ENCODE results near the gene TMC1.

The TMC1 gene

GRCh38 chr9:72667181-72667580 is 145.8 kb downstream of the TMC1 start:
- no peak for DNase-seq

GRCh38 chr9:72674961-72675360 is 153.6 kb downstream of the TMC1 start:
- DNase-seq, result no peak

DNA sequence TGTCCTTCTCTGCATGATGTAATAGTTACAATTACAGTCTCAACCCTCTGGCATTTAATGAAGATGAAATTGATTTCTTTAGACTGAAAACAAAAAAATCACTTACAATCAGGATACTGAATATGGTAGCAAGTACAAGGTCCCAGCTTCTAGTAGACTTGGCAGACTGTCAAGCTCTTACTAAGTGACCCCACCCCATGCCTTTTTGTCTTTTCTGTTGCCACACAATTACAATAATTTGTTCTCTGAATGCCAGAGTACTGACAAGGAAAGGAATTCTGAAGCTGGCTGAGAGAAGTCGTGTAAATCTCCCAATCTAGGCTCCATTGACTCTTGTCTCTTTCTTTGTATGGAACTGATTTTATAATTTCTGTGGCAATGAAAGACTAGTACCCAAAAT is 154.2 kb downstream of the TMC1 start:
- no peak for DNase-seq

DNA sequence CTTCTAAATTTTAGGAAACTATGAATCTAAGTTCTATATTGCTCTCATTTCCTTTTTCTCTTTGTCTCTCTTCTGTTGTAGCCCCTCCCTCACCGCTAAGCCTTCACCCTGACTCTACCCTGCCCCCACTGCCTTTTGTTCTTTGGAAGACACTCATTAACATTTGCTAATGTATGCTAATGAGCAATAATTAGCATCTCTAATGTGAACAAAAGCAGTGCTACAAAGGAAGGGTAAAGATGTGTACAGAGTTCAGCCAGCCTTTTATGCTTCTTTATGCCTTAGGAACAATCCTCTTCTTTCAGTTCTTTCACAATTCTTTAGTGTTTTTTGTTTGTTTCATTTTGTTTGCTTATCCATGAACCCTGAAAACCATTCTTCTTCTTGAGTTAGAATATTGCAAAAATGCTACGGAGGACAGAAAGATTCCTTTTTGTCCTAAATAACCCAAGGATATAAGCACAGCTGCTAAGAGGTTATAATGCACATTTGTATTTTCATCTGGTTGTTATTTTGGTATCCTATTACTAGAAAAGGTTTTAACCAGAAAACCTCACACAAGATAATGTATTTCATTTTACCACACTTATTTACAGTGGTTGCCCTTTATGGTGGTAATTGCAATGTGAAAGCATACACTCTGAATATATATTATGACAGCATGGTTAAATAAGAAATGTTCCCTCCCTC is 159.3 kb downstream of the TMC1 start:
- DNase-seq, result peak in 9 of 56 donors; percentile 1 to 34 (median 10)

DNA sequence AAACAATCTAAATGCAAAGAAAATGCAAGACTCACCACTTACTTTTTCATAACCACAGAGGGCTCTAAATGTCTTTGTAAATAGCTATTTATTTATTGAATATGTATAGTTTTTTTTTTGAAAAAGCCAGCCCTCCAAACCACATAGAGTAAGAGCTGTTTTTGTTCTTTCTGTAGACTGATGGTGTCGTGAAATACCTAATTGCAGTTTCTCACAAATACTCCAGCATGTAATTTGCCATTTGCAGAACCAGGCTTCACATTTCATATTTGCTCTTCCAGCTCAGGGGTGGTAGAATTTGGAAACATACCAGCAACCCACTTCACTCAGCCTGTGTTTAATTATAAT is 159.8 kb downstream of the TMC1 start:
- DNase-seq, result no peak

DNA sequence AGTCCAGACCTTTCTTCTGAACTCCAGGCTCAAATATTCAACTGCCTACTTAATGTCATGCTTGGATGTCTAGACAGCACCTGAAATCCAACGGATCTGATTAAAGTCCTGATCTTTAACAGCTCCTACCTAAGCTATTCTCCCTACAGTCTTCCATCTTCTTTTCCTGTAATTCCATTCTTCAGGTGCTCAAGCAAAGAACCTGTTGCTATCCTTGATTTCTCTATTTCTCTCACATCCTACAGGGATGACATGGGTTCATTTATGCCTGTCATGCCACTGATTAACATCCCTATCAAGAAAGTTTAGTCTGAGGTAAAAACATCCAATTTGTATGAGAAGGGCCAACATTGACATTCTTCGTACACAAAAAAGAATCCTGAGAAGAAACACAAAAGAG is 163.2 kb downstream of the TMC1 start:
- no peak for DNase-seq

DNA sequence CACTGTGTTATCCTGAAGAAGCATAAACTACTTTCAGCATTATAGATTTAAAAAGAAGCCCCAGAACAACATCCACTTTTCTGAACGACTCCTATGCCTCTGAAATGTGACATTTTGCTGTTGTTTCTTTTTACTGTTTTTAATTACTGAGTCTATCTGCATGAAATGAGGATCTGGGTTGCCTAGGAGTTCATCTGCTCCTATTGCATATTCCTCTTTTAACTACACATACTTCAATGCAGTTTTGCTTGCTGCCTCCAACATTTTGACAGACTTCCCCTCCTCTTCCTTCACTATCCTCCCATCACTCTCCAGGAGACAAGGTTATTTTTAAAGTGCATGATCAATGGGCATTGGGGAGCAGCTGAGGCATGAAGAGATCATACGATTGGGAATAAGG is 164.5 kb downstream of the TMC1 start:
- DNase-seq, result no peak

GRCh38 chr9:72687331-72687730 is 165.9 kb downstream of the TMC1 start:
- no peak for DNase-seq

GRCh38 chr9:72691671-72692070 is 170.3 kb downstream of the TMC1 start:
- DNase-seq, result no peak

DNA sequence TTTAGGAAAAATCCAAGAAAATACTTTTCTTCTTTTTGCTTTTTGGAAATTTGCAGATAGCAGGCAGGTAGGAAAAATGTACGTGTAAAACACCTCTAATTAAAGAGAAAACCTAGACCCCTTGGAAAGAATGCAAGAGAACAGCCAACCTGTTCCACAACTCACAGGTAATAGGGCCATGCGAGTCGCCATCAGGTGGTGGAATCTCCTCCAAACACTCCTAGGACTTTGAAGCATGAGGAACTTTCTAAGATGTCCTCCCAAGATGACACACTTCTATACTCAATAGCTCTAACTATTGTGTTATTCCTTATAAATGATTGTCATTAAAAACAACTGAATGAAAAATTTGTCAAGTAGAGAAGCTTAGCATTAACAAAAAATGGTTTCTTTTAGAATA is 174.0 kb downstream of the TMC1 start:
- no peak for DNase-seq

DNA sequence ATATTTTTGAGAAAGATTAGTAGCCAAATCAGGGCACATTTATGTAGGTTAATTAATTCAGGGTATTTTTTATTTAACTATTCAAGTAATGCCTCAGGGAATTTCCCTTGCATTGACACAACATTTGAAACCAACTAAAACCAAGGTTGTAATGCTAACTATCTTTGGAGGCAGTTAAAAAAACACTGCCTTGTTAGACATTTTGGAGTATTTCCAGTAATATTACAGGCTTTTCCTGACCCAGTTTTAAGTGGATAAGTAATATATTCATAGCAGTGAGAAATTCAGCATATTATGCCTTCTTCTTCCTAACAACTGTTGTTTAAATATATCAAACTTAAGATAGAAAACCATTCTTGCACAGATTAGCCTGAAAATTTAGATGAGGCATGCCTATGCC is 175.1 kb downstream of the TMC1 start:
- no peak for DNase-seq

GRCh38 chr9:72701510-72701909 is 180.1 kb downstream of the TMC1 start:
- DNase-seq, result no peak

DNA sequence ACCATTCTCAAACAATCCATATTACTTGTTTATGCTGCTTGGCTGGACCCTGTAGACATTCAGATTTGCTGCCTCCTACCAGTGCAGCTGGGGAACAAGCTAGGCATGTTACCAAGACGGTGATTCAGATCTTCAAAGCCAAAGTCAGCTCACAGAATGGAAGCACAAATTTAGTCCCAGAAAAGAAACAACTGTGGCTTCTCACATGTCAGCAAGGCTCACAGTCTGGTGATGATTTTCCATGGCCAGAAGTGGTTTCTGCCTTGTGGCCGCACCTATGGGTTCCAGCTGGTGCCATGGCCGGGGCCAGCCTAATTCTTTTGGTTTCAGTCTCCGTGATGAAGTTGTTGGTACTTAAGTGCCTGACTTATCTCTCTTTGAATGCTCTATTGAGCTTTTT is 182.2 kb downstream of the TMC1 start:
- DNase-seq, result no peak

DNA sequence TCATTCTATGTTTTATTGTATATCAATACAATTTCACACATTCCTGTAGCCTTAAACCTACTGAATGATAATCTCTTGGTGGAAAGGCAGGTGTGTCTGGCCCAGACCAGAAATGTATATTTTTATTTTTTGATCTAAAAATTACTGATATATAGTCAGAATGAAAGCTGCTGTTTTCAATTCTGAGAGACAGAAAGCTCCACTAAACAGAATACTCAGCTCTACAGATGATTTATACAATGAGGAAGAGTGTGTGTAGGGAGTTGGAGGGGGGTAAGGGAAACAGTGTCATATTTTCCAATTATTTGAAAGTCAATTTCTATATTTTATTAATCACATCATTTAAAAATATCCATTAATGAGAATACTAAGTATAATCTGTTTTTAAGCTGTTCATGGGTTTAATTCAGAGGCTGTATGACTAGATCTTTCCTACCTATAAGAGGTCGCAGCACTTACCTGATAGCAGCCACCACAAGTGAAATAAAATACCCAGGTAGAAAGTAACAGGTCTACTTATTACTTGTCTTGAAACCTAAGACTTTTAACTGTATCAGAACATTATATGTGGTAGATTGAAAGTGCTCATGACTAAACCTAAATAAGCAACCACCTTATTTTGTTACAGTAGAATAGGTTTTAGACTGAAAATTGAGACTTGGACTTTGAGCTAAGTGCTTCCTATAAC is 183.4 kb downstream of the TMC1 start:
- no peak for DNase-seq

DNA sequence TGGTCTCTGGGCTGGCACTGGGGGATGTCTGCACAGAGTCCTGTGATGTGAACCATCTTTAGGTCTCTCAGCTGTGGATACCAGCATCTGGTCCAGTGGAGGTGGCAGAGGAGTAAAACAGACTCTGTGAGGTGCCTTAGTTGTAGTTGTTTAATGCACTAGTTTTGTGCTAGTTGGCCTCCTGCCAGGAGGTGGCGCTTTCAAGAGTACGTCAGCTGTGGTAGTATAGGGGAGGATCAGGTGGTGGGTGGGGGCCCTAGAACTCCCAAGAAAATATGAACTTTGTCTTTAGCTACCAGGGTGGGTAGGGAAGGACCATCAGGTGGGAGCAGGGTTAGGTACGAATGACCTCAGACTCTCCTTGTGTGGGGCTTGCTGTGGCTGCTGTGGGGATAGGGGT is 197.1 kb downstream of the TMC1 start:
- DNase-seq, result no peak

DNA sequence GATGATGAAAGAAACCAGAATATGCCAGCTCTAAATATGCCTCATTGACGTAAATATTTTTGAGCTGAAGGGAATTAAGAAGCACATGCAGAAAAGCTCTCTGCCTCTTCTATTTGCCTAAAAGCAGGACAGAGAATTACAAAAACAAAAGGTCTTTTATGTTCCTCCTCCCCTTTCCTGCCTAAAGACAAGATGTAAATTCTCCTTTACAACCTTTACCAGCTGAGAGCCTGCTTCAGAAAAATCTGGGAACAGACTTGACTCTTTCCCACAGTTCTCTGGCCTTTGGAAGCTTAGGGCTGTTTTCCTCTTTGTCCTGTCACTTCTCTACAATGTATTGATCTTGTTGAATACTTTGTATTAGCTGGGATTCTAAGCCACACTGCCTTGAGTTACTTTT is 199.7 kb downstream of the TMC1 start:
- DNase-seq, result no peak

GRCh38 chr9:72726947-72727346 is 205.5 kb downstream of the TMC1 start:
- DNase-seq, result no peak

- no peak for DNase-seq
Measured at GRCh38 chr9:72728031-72728770, 206.8 kb downstream of the TMC1 start.

DNA sequence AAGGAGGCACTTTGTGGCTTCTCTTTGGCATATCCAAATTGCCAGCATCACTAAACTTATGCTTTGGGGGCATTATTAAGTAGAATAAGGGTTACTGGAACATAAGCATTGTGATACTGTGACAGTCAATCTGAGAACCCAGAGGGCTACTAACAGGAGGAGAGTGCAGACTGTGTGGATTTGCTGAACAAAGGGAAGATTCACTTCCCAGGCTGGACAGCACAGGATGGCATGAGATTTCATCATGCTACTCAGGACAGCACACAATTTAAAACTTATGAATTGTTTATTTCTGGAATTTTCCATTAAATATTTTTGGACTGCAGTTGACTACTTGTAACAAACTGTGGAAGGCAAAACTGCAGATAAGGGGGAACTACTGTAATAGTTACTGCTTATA is 212.5 kb downstream of the TMC1 start:
- no peak for DNase-seq

DNA sequence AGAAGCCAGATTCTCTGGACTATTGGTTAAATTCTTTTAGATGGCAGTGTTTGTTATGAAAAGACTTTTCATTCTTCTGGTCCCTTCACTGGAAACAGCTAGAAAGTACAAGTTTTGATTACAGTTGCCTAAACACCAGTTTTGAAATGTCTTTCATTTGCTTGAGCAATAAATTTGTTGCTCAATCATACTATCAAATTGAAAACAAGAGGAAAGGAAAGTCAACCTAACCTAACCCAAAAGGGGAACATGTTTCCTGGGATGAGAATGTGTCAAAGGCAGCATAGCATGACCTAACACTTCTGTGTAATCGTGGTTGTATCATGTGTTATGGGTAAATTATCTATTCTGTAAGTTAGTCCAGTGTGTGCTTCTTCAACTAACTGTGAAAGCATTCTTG is 213.2 kb downstream of the TMC1 start:
- DNase-seq, result no peak

GRCh38 chr9:72743836-72744235 is 222.4 kb downstream of the TMC1 start:
- no peak for DNase-seq

- no peak for DNase-seq
Measured at GRCh38 chr9:72749276-72749675, 227.9 kb downstream of the TMC1 start.

GRCh38 chr9:72751541-72751940 is 230.1 kb downstream of the TMC1 start:
- no peak for DNase-seq
